IMR-90 (cell line): ENCODE results near the gene TRAPPC3L. TPM values are rescaled to one million over a fixed set of nuclear protein-coding genes. Genes with fewer than 3 reads are reported as not detected.

ENCODE experiments used
- ATAC-seq: fragments of 200-7000 bp; cut with Tn5 transposase; 2 replicates; pipeline ENCODE4 v1.9.1; 2020; ENCODE audit warnings: low read depth, mild to moderate bottlenecking, moderate library complexity
- BruUV-seq: library from RNA; stranded (reverse); fragments of 400-500 nt; replicated peaks from 2 replicates; lab custom pipeline; 2021; lab: Mats Ljungman, UMichigan
- CTCF ChIA-PET: fragments of 300-600 bp; formaldehyde crosslinking; extraction: SDS; loops from one replicate; lab custom pipeline; 2021; ENCODE audit warnings: antibody characterized with exemption; lab: Yijun Ruan, JAX
- POLR2A ChIA-PET: fragments of 300-600 bp; sonication (Branson Sonifier 250); formaldehyde crosslinking; loops from one replicate; lab custom pipeline; 2022; ENCODE audit warnings: antibody characterized with exemption; ENCODE audit not compliant: unreplicated experiment; lab: Charles Lee
- DNase-seq: peaks from one replicate; pipeline ENCODE4 v3.0.0; 2013
- H2AFZ ChIP-seq: replicated peaks from 2 replicates; pipeline ENCODE3; 2013; ENCODE audit warnings: low read length, mild to moderate bottlenecking; ENCODE audit not compliant: poor library complexity
- H2AK5ac ChIP-seq: 2 replicates; pipeline ENCODE4 v1.6.1; 2013; ENCODE audit warnings: low read depth, low read length, inconsistent platforms
- H2AK9ac ChIP-seq: replicated peaks from 2 replicates; pipeline ENCODE3; 2013; ENCODE audit warnings: mild to moderate bottlenecking, low read depth, low read length, moderate library complexity; ENCODE audit not compliant: poor library complexity
- H2BK120ac ChIP-seq: 2 replicates; pipeline ENCODE4 v1.6.1; 2013; ENCODE audit warnings: low read depth, low read length, inconsistent platforms
- H2BK15ac ChIP-seq: 3 replicates; pipeline ENCODE4 v1.6.1; 2013; ENCODE audit warnings: low read depth, low read length, inconsistent platforms
- H2BK20ac ChIP-seq: 2 replicates; pipeline ENCODE4 v1.6.1; 2013; ENCODE audit warnings: low read depth, mild to moderate bottlenecking, inconsistent platforms, low read length, moderate library complexity
- H2BK5ac ChIP-seq: 2 replicates; pipeline ENCODE4 v1.6.1; 2013; ENCODE audit warnings: mild to moderate bottlenecking, low read depth, low read length, inconsistent platforms; ENCODE audit not compliant: poor library complexity, severe bottlenecking
- H3K14ac ChIP-seq: replicated peaks from 2 replicates; pipeline ENCODE4 v1.6.1; 2013; ENCODE audit warnings: low read depth, low read length, inconsistent platforms
- H3K18ac ChIP-seq: 2 replicates; pipeline ENCODE4 v1.6.1; 2013; ENCODE audit warnings: low read depth, low read length, control low read depth
- H3K23ac ChIP-seq: 2 replicates; pipeline ENCODE4 v1.6.1; 2013; ENCODE audit warnings: low read depth, low read length, inconsistent platforms
- H3K27ac ChIP-seq: 2 replicates; pipeline ENCODE4 v1.5.1; 2013; ENCODE audit warnings: mild to moderate bottlenecking, control low read depth, low read length; ENCODE audit not compliant: insufficient read depth
- H3K27me3 ChIP-seq: 2 replicates; pipeline ENCODE4 v1.6.1; 2013; ENCODE audit warnings: low read length; ENCODE audit not compliant: control insufficient read depth, insufficient read depth
- H3K36me3 ChIP-seq: 2 replicates; pipeline ENCODE4 v1.6.1; 2013; ENCODE audit warnings: low read length, mixed read lengths; ENCODE audit not compliant: control insufficient read depth, insufficient read depth
- H3K4ac ChIP-seq: 2 replicates; pipeline ENCODE4 v1.6.1; 2013; ENCODE audit warnings: low read depth, low read length, inconsistent platforms
- H3K4me1 ChIP-seq: 2 replicates; pipeline ENCODE4 v1.6.1; 2013; ENCODE audit warnings: low read length, mixed read lengths; ENCODE audit not compliant: control insufficient read depth, insufficient read depth
- H3K4me2 ChIP-seq: 2 replicates; pipeline ENCODE4 v1.6.1; 2013; ENCODE audit warnings: low read depth, mild to moderate bottlenecking, control low read depth, low read length, moderate library complexity
- H3K4me3 ChIP-seq: 2 replicates; pipeline ENCODE4 v1.5.1; 2013; ENCODE audit warnings: low read depth, mild to moderate bottlenecking, control low read depth, low read length, moderate library complexity; ENCODE audit not compliant: insufficient read depth
- H3K56ac ChIP-seq: 2 replicates; pipeline ENCODE4 v1.6.1; 2013; ENCODE audit warnings: low read length, inconsistent platforms; ENCODE audit not compliant: insufficient read depth; ENCODE audit errors: extremely low read depth
- H3K79me1 ChIP-seq, 2 experiments: 2 replicates each; pipeline ENCODE4 v1.6.1; 2013; ENCODE audit warnings: low read length in 2 of 2, inconsistent platforms in 1 of 2, low read depth in 1 of 2
- H3K9ac ChIP-seq: 2 replicates; pipeline ENCODE4 v1.6.1; 2013; ENCODE audit warnings: low read depth, low read length, control low read depth
- H3K9me1 ChIP-seq: 2 replicates; pipeline ENCODE4 v1.6.1; 2013; ENCODE audit warnings: low read length, inconsistent platforms; ENCODE audit not compliant: insufficient read depth
- H3K9me3 ChIP-seq: 2 replicates; pipeline ENCODE4 v1.6.1; 2013; ENCODE audit warnings: low read length; ENCODE audit not compliant: control insufficient read depth, insufficient read depth
- H4K20me1 ChIP-seq: 2 replicates; pipeline ENCODE4 v1.6.1; 2013; ENCODE audit warnings: low read length, inconsistent platforms; ENCODE audit not compliant: insufficient read depth
- H4K5ac ChIP-seq: 2 replicates; pipeline ENCODE4 v1.6.1; 2013; ENCODE audit warnings: mild to moderate bottlenecking, low read depth, low read length, control low read depth
- H4K8ac ChIP-seq, 2 experiments: 2 replicates each; pipeline ENCODE4 v1.6.1; 2013; ENCODE audit warnings: low read depth in 2 of 2, low read length in 2 of 2, control low read depth in 1 of 2, inconsistent platforms in 1 of 2
- H4K91ac ChIP-seq: 2 replicates; pipeline ENCODE4 v1.6.1; 2013; ENCODE audit warnings: low read depth, low read length, inconsistent platforms; ENCODE audit not compliant: insufficient read depth
- CEBPB ChIP-seq: IDR thresholded peaks from 2 replicates; pipeline ENCODE4 v1.6.1; 2012; ENCODE audit warnings: low read depth, low read length, improper control_type of control experiment
- CHD1 ChIP-seq: IDR thresholded peaks from 2 replicates; pipeline ENCODE4 v1.6.1; 2012; ENCODE audit warnings: low read depth, low read length, improper control_type of control experiment
- CTCF ChIP-seq: conservative IDR thresholded peaks from 2 replicates; pipeline ENCODE4 v1.5.1; 2012; ENCODE audit warnings: mild to moderate bottlenecking, low read depth, low read length, improper control_type of control experiment
- ELK1 ChIP-seq: fragments of 150-350 bp; IDR thresholded peaks from 2 replicates; pipeline ENCODE4 v1.6.1; 2016; ENCODE audit warnings: low read depth, mild to moderate bottlenecking, low read length, moderate library complexity, borderline replicate concordance
- MAFK ChIP-seq: IDR thresholded peaks from 2 replicates; pipeline ENCODE4 v1.6.1; 2012; ENCODE audit warnings: low read depth, low read length, improper control_type of control experiment
- MAZ ChIP-seq: IDR thresholded peaks from 2 replicates; pipeline ENCODE4 v1.6.1; 2012; ENCODE audit warnings: low read depth, mild to moderate bottlenecking, low read length, improper control_type of control experiment, moderate library complexity, borderline replicate concordance
- MXI1 ChIP-seq: IDR thresholded peaks from 2 replicates; pipeline ENCODE4 v1.6.1; 2012; ENCODE audit warnings: low read depth, mild to moderate bottlenecking, low read length, moderate library complexity, borderline replicate concordance
- NFE2L2 ChIP-seq: fragments of 150-350 bp; IDR thresholded peaks from 2 replicates; pipeline ENCODE4 v1.6.1; 2016; ENCODE audit warnings: low read depth, mild to moderate bottlenecking, low read length
- POLR2A ChIP-seq: IDR thresholded peaks from 2 replicates; pipeline ENCODE4 v1.6.1; 2012; ENCODE audit warnings: mild to moderate bottlenecking, low read depth, low read length
- RFX5 ChIP-seq: IDR thresholded peaks from 2 replicates; pipeline ENCODE4 v1.8.0; 2012; ENCODE audit warnings: low read depth, mild to moderate bottlenecking, low read length, moderate library complexity
- WGBS, 2 experiments: methylation state at CpG; one replicate each; pipeline versions ENCODE4 v1.1.5 to v1.1.7; 2013; ENCODE audit warnings: missing lambda C conversion rate in 2 of 2; ENCODE audit not compliant: insufficient read length in 1 of 2; ENCODE audit errors: extremely low coverage in 2 of 2; 5-methylcytosine and 5-hydroxymethylcytosine counted together
- dilution Hi-C: fragments of 300-500 bp; cut with HindIII; formaldehyde crosslinking; loops from one replicate; pipeline ENCODE4 v1.14.3; 2018; ENCODE audit warnings: low sequenced_read_pairs; ENCODE audit not compliant: unreplicated experiment
- in situ Hi-C: fragments of 300-500 bp; cut with MboI; formaldehyde crosslinking; loops from 3 replicates; pipeline ENCODE4 v1.14.3; 2019; ENCODE audit warnings: low sequenced_read_pairs, inconsistent platforms, mixed read lengths
- intact Hi-C: fragments of 100-400 bp; cut with micrococcal nuclease; formaldehyde crosslinking; loops from 2 replicates; pipeline ENCODE4 v1.10.0; 2022
- polyA plus RNA-seq, 3 experiments: library from polyadenylated mRNA; depleted of rRNA; stranded (reverse); fragments of >200 nt; gene quantifications; 2 replicates each; pipeline ENCODE4 v1.2.3, GENCODE V29; 2012; ENCODE audit warnings: low replicate concordance in 1 of 3
- total RNA-seq: library from RNA; depleted of rRNA; stranded (reverse); fragments of >200 nt; gene quantifications from 2 replicates; pipeline ENCODE4 v1.2.3, GENCODE V29; 2012

The TRAPPC3L gene
- total and polyA plus RNA-seq, 2 of the 4 experiments (the other 2 are of a cell fraction), result 0.03 TPM; not detected in 1

DNA sequence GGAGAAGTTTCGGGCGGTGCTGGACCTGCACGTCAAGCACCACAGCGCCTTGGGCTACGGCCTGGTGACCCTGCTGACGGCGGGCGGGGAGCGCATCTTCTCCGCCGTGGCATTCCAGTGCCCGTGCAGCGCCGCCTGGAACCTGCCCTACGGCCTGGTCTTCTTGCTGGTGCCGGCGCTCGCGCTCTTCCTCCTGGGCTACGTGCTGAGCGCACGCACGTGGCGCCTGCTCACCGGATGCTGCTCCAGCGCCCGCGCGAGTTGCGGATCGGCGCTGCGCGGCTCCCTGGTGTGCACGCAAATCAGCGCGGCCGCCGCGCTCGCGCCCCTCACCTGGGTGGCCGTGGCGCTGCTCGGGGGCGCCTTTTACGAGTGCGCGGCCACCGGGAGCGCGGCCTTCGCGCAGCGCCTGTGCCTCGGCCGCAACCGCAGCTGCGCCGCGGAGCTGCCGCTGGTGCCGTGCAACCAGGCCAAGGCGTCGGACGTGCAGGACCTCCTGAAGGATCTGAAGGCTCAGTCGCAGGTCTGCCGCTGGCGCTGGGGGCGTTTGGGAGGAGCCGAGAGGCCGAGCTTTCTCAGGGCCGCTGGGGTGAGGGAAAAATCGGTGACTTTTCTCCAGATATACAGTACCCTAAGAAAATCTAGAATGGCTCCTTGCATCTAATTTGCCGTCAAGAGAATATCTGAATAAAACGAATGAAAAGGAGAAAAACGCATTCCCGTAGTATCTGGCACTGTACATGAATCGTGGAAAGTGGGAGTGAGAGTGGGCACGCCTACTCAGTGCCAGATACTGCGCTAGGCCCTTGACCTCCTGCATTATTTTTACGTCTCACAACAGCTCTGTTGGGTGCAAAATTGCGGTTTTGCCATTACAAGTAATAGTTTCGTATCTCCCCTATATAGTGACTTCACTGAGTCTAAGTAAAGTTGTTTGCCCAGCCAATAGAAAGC lies 83.3 kb downstream of the TRAPPC3L start:
- dilution Hi-C loops, result no loop called here
- Histone ChIP-seq H3K56ac (no peak overlapping the region), H4K5ac (no peak overlapping the region), H2BK15ac (no peak overlapping the region), H3K4me1 (no peaks in the 10 kb centered on the region; the same call in 1 of the 2 replicates), H3K27me3 (peaks cover 9% of the 10 kb centered on the region), H3K36me3 (no peaks in the 10 kb centered on the region), H3K4me3 (peak overlapping the region; percentile 38), H3K14ac (peak overlapping the region; percentile 44; the same call in 1 of the 2 replicates), H3K9me3 (0 out of 2 replicates have a peak, but pooled peaks cover 1% of the 10 kb centered on the region), H4K91ac (no peak overlapping the region), H3K79me1 (no peaks in the 10 kb centered on the region), H2BK120ac (peak overlapping the region; percentile 43; the same call in 1 of the 2 replicates), H4K8ac (peak overlapping the region; percentile 54 to 63; a peak in 2 of 4 replicates), H3K23ac (0 out of 2 replicates have a peak overlapping the region, but pooled peaks have one; percentile 42), H3K27ac (no peak overlapping the region), H2AFZ (peak overlapping the region; percentile 86), H2BK5ac (no peak overlapping the region), H2AK5ac (no peak overlapping the region), H3K4me2 (peak overlapping the region; percentile 60), H2BK20ac (no peak overlapping the region), H3K18ac (peak overlapping the region; percentile 2; the same call in 1 of the 2 replicates), H3K9me1 (no peaks in the 10 kb centered on the region), H3K9ac (no peak overlapping the region), H3K4ac (peak overlapping the region; percentile 5; the same call in 1 of the 2 replicates), H4K20me1 (no peaks in the 10 kb centered on the region), H2AK9ac (peak overlapping the region; percentile 25)
- ATAC-seq (peak; percentile 83), DNase-seq (peak; percentile 47)
- ChIA-PET CTCF (no interaction called here), POLR2A (no interaction called here)
- intact Hi-C loops, result no loop called here
- BruUV-seq, result no TSS peak
- 9% methylated on average over 28 of the region's 84 CpGs; no CpG with 5 or more reads in 1 of the 2 experiments for WGBS, 2 experiments
- in situ Hi-C loops, result no loop called here
- TF ChIP-seq ELK1, result no peak
- no peak for TF ChIP-seq POLR2A
- TF ChIP-seq MAZ, result no peak
- no peak for TF ChIP-seq CTCF
- TF ChIP-seq MXI1, result no peak
- no peak for TF ChIP-seq CHD1
- TF ChIP-seq MAFK, result no peak
- no peak for TF ChIP-seq NFE2L2
- no peak for TF ChIP-seq RFX5
- no peak for TF ChIP-seq CEBPB
